HL-60 (cell line): Measurements from ENCODE around the gene IGF2R.

Experiments
- DNase-seq, 2 experiments: peaks; one replicate each; pipeline ENCODE4 v3.0.0-alpha.2; 2010 to 2020; ENCODE audit warnings: low read depth in 1 of 2, low spot score in 1 of 2
- H3K27ac ChIP-seq: fragments of 250-450 bp; sonication (Bioruptor Pico); replicated peaks from 2 replicates; pipeline ENCODE4 v1.5.1; 2020; ENCODE audit warnings: mild to moderate bottlenecking, moderate library complexity
- H3K27me3 ChIP-seq: fragments of 250-450 bp; sonication (Bioruptor Pico); 2 replicates; pipeline ENCODE4 v1.5.1; 2021; ENCODE audit warnings: mild to moderate bottlenecking, moderate library complexity; ENCODE audit not compliant: insufficient read depth, poor library complexity, severe bottlenecking
- H3K4me3 ChIP-seq: replicated peaks from 2 replicates; pipeline ENCODE4 v1.5.1; 2011; ENCODE audit warnings: mild to moderate bottlenecking, control low read depth, low read length; ENCODE audit not compliant: insufficient read depth
- CTCF ChIP-seq: IDR thresholded peaks from one replicate; pipeline ENCODE4 v1.5.1; 2011; ENCODE audit warnings: low read length, control low read depth, inconsistent platforms; ENCODE audit not compliant: insufficient read depth
- GABPA ChIP-seq: IDR thresholded peaks from 2 replicates; pipeline ENCODE4 v1.6.1; 2012; ENCODE audit warnings: low read depth
- POLR2AphosphoS5 ChIP-seq: IDR thresholded peaks from 2 replicates; pipeline ENCODE4 v1.6.1; 2012; ENCODE audit warnings: low read depth
- SPI1 ChIP-seq: IDR thresholded peaks from 2 replicates; pipeline ENCODE4 v1.6.1; 2012; ENCODE audit warnings: low read depth, mild to moderate bottlenecking, borderline replicate concordance
- TF ChIP-seq, protein P1 (sequence below): IDR thresholded peaks from 2 replicates; pipeline ENCODE4 v1.6.1; 2012; ENCODE audit warnings: low read depth; ENCODE audit not compliant: insufficient replicate concordance

IGF2R gene

GRCh38 chr6:160103825-160104100, 134.9 kb downstream of the IGF2R start:
- Histone ChIP-seq H3K27ac (no peak overlapping the region), H3K4me3 (no peak overlapping the region), H3K27me3 (no peaks in the 10 kb centered on the region)
- DNase-seq, result no peak
- TF ChIP-seq, protein P1, sequence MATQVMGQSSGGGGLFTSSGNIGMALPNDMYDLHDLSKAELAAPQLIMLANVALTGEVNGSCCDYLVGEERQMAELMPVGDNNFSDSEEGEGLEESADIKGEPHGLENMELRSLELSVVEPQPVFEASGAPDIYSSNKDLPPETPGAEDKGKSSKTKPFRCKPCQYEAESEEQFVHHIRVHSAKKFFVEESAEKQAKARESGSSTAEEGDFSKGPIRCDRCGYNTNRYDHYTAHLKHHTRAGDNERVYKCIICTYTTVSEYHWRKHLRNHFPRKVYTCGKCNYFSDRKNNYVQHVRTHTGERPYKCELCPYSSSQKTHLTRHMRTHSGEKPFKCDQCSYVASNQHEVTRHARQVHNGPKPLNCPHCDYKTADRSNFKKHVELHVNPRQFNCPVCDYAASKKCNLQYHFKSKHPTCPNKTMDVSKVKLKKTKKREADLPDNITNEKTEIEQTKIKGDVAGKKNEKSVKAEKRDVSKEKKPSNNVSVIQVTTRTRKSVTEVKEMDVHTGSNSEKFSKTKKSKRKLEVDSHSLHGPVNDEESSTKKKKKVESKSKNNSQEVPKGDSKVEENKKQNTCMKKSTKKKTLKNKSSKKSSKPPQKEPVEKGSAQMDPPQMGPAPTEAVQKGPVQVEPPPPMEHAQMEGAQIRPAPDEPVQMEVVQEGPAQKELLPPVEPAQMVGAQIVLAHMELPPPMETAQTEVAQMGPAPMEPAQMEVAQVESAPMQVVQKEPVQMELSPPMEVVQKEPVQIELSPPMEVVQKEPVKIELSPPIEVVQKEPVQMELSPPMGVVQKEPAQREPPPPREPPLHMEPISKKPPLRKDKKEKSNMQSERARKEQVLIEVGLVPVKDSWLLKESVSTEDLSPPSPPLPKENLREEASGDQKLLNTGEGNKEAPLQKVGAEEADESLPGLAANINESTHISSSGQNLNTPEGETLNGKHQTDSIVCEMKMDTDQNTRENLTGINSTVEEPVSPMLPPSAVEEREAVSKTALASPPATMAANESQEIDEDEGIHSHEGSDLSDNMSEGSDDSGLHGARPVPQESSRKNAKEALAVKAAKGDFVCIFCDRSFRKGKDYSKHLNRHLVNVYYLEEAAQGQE, result no peak
- TF ChIP-seq SPI1, result no peak
- no peak for TF ChIP-seq GABPA
- TF ChIP-seq CTCF, result no peak
- no peak for TF ChIP-seq POLR2AphosphoS5

GRCh38 chr6:160104821-160105517, 136.1 kb downstream of the IGF2R start:
- Histone ChIP-seq H3K27me3 (no peaks in the 10 kb centered on the region), H3K27ac (no peak overlapping the region), H3K4me3 (no peak overlapping the region)
- TF ChIP-seq POLR2AphosphoS5 (no peak), SPI1 (no peak), CTCF (no peak), GABPA (no peak)
- TF ChIP-seq, protein P1, result no peak
- DNase-seq, result no peak

- no peak for DNase-seq
- no peak for TF ChIP-seq GABPA
- no peak for TF ChIP-seq SPI1
- TF ChIP-seq CTCF, result no peak
- Histone ChIP-seq H3K27me3 (no peaks in the 10 kb centered on the region), H3K4me3 (no peak overlapping the region), H3K27ac (no peak overlapping the region)
Observed at GRCh38 chr6:160106010-160106409, 137.1 kb downstream of the IGF2R start.

- no peak for DNase-seq
- H3K4me3 ChIP-seq, result no peak overlapping the region
- TF ChIP-seq GABPA (no peak), SPI1 (no peak), CTCF (no peak), POLR2AphosphoS5 (no peak)
- TF ChIP-seq, protein P1, result no peak
- H3K27ac ChIP-seq, result no peak overlapping the region
- no peaks in the 10 kb centered on the region for H3K27me3 ChIP-seq
Observed at GRCh38 chr6:160106701-160107100, 137.8 kb downstream of the IGF2R start.
